Fibroblast of skin of right biceps (primary cell): ENCODE results near the gene OR2A7.
"Not testable (repeated sequence)": the region's sequence is repeated elsewhere in the genome, so short reads cannot be mapped to it uniquely, and the experiment has no call there.

Experiments
- DNase-seq: peaks from one replicate; pipeline ENCODE4 v3.0.0-alpha.2; 2013

OR2A7 gene

DNA sequence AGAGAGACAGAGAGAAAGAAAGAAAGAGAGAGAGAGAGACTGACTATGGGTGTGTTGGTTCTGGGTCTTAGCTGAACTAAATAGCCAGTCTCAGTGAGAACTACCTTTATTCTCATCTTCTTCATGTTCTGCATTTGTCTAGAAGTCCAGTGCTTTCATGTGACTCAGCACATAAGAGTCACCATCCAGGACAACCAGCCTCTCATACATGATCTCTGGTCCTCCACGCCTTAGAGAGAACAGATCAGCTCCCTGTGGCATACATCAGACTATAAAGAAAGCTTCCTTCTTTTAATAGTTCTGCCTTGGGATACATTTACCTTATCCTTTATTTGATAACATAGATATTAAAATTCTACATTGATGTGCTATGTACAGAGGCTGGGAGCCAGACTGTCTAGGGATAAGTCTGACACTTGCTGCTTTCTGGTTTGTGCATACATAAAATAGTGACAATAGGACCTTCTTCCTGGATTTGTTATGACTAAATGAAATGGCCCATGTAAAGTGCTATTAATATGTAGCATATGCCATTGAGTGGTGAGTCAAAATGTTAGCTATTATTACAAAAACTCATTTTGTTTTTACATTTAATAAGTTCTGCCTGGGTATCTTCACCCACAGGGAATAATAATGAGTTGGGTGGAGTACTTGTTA lies 16.8 kb downstream of the OR2A7 start:
- not testable (repeated sequence) for DNase-seq

DNA sequence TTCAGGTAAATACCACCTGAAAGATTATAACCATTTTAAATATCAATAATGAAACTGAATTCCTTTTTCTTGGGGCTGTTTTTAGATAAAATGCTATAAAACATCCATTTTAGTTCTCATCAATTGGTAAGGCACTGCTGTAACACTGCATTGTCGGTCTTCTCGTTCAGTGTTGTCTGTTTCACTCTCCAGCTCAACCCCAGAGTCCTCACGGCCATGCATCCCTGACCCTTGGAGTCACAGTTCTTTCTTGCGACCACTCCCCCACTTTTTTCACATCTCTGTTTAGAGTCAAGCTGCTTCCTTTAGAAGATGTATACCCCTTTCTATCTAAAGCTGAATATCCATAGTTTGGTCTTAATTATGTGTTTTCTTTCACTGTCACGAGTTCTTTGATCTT lies 17.6 kb downstream of the OR2A7 start:
- not testable (repeated sequence) for DNase-seq

DNA sequence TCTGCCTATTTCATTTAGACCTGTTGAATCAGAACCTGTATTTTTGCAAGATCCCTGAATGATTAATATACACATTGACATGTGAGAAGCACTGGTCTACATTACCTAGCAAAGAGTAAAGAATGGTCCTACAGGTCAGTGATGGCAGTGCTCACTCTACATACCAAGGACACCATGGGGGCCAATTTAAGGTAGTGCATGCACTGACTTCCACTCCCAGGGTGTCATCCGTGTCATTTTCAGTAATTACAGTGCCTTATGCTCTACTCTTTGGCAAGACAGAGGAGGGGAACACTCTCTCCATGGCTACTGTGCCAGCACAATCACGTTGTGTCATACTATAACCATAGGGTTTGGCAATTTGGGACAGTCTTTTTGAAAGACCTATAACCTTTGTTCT lies 19.2 kb downstream of the OR2A7 start:
- DNase-seq = not testable (repeated sequence)

DNA sequence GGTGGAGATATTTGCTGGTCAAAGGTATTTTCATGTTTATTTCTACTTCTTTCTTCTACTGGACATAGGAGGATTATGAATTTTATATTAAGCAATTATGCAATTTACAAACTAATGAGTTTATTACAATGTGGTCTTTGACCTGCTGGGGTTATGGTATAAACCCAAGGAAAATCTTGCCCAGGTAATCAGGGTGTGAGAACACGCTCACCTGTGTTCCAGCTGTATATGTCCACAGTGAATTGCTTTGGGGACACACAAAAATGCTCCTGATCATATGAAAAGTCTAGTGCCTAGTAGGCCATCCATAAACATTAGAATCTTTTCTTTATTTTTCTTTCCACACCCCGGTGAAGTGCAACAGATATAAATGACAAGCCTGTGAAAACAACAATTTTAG lies 25.2 kb downstream of the OR2A7 start, which contains the start of gene OR2A42:
Gene OR2A42 (minus strand): TSS at position 241 of the 400 bp plus-strand sequence. CDS start 6,762 bp downstream, outside the sequence.
- not testable (repeated sequence) for DNase-seq

DNA sequence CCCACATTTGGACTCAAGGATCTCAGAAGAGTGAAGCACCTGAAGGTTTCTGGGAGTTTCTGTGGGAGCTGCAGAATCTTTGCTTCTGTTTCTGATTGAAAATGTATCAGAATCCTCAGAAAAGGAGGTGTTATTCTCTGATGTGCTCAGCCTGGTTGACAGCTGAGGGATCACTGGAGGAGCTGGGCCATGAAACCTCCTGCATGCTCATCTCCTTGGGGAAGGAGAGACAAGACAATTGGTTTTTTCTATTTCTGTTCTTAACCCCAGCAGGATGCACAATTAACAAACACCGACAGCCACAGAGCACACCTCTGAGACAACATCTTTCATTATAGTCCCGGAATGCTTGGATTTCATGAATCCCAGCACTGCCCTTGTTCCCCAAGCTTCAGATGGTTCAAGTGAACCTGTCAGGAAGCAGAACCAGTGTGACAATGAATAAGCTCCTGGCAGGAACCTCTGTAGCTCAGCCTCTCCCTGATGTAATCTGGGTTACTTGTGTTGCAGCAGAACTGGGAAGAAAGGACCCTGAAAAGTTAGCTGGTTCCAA lies 26.0 kb downstream of the OR2A7 start:
- DNase-seq = not testable (repeated sequence)

DNA sequence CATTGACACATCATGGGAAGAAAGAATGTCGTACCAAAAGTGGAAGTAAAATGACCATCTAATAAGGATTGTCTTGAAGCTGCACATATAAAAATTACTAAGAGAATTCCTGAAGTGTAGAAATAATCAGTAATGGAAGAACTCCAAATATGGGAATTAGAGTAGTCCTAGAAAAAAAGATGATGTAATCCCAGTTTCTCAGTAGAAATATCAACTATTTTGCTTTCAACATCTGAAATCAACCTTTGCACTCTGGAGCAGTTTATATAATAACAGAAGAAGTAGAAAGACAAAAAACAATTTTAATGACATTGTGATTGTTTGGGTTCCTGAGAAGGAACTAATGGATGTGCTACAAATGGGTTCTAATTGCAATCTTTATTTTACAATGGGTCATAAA lies 31.6 kb downstream of the OR2A7 start:
- DNase-seq = not testable (repeated sequence)

DNA sequence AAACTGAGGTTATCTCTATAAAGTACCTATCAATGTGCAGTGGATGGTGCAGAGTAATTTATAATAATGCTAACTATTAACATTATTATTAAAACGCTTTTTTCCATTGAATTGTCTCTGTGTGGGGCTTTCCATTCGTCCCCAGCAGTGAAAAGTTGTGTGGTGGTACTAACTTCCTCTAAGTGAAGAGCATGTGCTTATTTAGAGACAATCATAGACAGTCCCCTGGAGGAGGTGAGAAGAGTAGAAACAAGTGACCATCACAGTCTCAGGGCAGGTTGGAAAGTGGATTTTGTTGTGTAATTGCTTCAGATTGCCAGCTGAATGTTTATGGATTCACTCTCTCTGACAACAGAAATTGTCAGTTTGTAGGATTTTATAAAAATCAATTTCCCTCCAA lies 33.6 kb downstream of the OR2A7 start:
- DNase-seq = not testable (repeated sequence)

DNA sequence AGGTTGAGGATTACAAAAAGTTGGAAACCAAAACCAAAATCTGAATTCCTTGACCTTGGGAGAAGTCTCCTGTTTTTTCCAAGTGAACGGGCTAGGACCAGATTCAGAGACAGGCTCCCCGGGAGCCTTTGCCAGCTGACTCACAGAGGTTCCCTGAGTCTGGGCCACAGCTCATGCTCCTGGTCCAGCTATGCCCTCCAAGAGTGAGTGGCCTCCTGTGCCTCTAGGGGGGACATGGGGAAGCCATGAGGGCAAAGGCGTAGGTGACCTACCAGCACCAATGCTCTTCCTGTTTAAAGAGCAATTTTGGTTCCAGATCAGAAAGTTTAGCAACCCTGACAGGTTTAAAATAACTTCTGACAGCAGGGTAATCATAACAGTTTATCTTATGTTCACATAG lies 35.8 kb downstream of the OR2A7 start:
- not testable (repeated sequence) for DNase-seq

DNA sequence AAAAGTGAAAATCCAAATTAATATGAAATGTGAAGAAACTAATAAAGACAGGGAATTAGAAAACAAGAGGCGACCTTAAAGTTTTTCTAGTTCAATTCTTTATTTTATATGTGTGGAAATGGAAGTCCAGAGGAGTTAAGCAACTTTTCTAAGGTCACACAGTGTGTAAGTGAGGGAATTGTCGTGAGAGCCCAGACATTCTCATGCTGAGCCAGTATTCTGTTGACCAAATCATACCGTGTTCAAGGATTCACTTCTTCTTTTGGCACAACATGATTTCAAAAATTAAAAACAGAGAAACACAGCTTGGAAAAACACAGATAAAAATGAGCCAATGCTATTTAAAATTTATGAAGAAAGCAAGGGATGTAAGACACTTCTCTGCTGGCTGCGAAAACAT lies 37.7 kb downstream of the OR2A7 start:
- DNase-seq = not testable (repeated sequence)

DNA sequence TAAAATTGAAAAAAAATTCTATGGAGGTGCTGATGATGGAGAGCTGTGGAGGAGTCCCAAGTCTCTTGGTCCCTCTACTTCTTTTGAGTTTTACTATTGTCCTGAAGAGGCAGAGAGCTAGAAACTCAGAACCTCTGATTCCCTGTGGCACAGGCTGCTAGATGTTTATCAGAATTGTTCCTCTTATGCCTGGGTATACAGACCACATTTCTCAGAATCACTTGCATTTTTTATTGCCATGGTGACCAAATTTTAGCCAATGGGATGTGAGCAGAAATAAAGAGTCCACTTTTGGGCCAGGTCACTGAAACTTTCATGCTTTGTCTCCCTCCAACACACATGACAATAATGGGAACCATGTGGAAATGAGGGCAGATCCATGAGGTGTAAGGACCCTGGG lies 40.9 kb downstream of the OR2A7 start:
- DNase-seq = not testable (repeated sequence)

DNA sequence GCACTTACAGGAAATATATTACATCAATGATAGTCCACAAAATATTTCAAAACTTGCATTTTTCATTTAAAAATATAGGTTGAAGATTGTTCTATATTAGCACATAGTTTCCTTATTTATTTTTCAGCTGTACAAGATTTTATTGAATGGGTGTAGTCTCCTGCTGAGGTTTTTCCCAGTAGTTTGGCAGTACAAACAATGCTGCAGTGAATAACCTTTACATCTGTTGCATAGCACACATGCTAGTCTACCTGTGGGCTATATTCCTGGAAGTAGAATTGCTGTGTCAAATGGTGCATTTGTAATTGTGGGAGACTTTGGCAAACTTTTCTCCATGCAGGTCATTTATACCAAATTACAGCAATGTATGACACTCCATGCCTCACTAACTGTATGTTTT lies 44.1 kb downstream of the OR2A7 start:
- not testable (repeated sequence) for DNase-seq

DNA sequence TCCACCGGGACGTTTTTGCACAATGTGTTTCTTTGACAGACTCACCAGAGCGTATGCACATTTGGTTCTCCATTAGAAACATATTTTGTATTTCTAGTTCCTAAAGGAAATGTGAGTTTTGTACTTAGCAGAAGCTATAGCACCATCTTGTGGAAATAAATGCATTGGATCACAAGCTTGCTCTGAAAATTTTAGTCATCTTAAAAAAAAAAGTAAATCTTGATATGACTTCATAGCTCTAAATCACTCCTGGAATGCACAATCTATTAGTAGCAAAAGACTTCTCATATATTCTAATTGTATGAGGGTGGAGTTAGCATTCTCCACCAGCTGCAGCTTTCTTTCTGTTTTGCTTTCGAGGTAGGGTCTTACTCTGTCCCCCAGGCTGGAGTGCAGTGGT lies 45.4 kb downstream of the OR2A7 start:
- DNase-seq = not testable (repeated sequence)

DNA sequence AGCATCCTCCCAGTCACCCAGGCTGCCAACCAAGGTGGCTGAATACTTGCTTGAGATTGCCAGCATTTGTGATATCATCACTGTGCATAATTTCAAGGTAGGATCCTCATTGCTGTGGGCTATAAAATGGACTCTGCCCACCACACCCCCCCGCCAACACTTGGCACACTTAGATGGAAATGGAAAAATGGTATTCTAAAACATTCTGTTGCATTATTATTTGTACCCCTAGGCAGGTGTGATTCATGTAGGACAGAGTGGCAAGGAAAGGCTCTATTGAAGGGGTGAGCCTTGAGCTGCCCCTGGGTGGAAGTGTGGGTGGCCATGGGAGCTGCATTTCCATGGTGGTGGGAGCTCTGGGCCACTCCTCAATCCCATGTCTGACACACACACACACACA lies 46.0 kb downstream of the OR2A7 start:
- not testable (repeated sequence) for DNase-seq

DNA sequence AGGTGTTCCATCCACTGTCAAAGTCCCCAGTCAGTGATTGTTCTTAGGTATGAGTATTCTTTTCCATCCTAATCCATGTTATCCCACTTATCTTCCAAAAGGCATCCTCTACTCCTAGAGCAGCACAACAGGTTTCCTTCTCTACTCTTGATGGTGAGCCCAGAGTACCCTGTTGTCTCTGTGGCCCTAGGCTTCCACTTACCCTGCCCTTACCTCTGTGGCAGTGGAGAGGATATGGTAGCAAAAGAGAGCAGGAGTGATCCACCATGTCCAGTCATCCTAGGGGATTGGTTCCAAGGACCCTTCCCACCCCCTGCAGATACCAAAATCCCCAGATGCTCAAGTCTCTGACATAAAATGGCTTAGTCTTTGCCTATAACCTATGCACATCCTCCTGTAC lies 47.4 kb downstream of the OR2A7 start:
- not testable (repeated sequence) for DNase-seq
